OCI-LY1 (cell line): ENCODE results near the gene CALHM1.

ENCODE experiments used
- H2AFZ ChIP-seq: fragments of 200-600 bp; sonication (generic), shearing (Covaris generic); 2 replicates; pipeline ENCODE4 v1.6.0; 2014; ENCODE audit warnings: antibody characterized with exemption, mild to moderate bottlenecking, low read length
- H3F3A ChIP-seq: fragments of 200-600 bp; sonication (generic), shearing (Covaris generic); 2 replicates; pipeline ENCODE4 v1.6.0; 2014; ENCODE audit warnings: mild to moderate bottlenecking, antibody characterized with exemption, low read length, moderate library complexity; ENCODE audit not compliant: insufficient read depth
- H3K27ac ChIP-seq: fragments of 200-600 bp; sonication (generic); 2 replicates; pipeline ENCODE4 v1.5.1; 2014; ENCODE audit warnings: low read length, mixed run types, mild to moderate bottlenecking, low read depth; ENCODE audit not compliant: poor library complexity, severe bottlenecking
- H3K27me3 ChIP-seq: fragments of 200-600 bp; sonication (generic); 2 replicates; pipeline ENCODE4 v1.6.0; 2014; ENCODE audit warnings: antibody characterized with exemption, mild to moderate bottlenecking, low read length, moderate library complexity; ENCODE audit not compliant: insufficient read depth
- H3K36me3 ChIP-seq: fragments of 200-600 bp; sonication (generic); 2 replicates; pipeline ENCODE4 v1.6.1; 2014; ENCODE audit warnings: mild to moderate bottlenecking, antibody characterized with exemption, low read length, moderate library complexity, mixed read lengths; ENCODE audit not compliant: insufficient read depth
- H3K4me1 ChIP-seq: fragments of 200-600 bp; sonication (generic); 2 replicates; pipeline ENCODE4 v1.5.1; 2014; ENCODE audit warnings: mild to moderate bottlenecking, low read length, moderate library complexity; ENCODE audit not compliant: insufficient read depth, severe bottlenecking
- H3K4me2 ChIP-seq: fragments of 200-600 bp; sonication (generic), shearing (Covaris generic); 2 replicates; pipeline ENCODE4 v1.6.1; 2014; ENCODE audit warnings: low read length
- H3K4me3 ChIP-seq: fragments of 200-600 bp; sonication (generic); 2 replicates; pipeline ENCODE4 v1.5.1; 2014; ENCODE audit warnings: low read length, low read depth, mild to moderate bottlenecking, mixed read lengths; ENCODE audit not compliant: poor library complexity, severe bottlenecking
- H3K79me2 ChIP-seq: fragments of 200-600 bp; shearing (Covaris generic); 2 replicates; pipeline ENCODE4 v1.6.1; 2016; ENCODE audit warnings: mixed run types, low read length, mixed read lengths; ENCODE audit not compliant: insufficient read depth
- H3K9ac ChIP-seq: fragments of 200-600 bp; sonication (generic), shearing (Covaris generic); 2 replicates; pipeline ENCODE4 v1.6.1; 2014; ENCODE audit warnings: mild to moderate bottlenecking, low read length, mixed read lengths
- H3K9me2 ChIP-seq: fragments of 200-600 bp; sonication (generic), shearing (Covaris generic); 2 replicates; pipeline ENCODE4 v1.6.1; 2014; ENCODE audit warnings: low read depth, mild to moderate bottlenecking, low read length, mixed read lengths
- H3K9me3 ChIP-seq: fragments of 200-600 bp; shearing (Covaris generic); 2 replicates; pipeline ENCODE4 v1.6.1; 2014; ENCODE audit warnings: low read length, mixed read lengths
- H4K20me1 ChIP-seq: fragments of 200-600 bp; sonication (generic), shearing (Covaris generic); 2 replicates; pipeline ENCODE4 v1.6.0; 2016; ENCODE audit warnings: mild to moderate bottlenecking, low read length; ENCODE audit not compliant: insufficient read depth
- EZH2 ChIP-seq: fragments of 200-600 bp; sonication (generic), shearing (Covaris generic); IDR thresholded peaks from 2 replicates; pipeline ENCODE4 v1.8.0; 2017; ENCODE audit warnings: borderline replicate concordance, mixed run types, mild to moderate bottlenecking, antibody characterized with exemption, low read length, moderate library complexity, mixed read lengths
- TF ChIP-seq, protein P1 (sequence below): fragments of 200-600 bp; sonication (generic), shearing (Covaris generic); IDR thresholded peaks from 2 replicates; pipeline ENCODE4 v1.5.1; 2017; ENCODE audit warnings: mild to moderate bottlenecking, antibody characterized with exemption, low read length, moderate library complexity, mixed read lengths

The CALHM1 gene

DNA sequence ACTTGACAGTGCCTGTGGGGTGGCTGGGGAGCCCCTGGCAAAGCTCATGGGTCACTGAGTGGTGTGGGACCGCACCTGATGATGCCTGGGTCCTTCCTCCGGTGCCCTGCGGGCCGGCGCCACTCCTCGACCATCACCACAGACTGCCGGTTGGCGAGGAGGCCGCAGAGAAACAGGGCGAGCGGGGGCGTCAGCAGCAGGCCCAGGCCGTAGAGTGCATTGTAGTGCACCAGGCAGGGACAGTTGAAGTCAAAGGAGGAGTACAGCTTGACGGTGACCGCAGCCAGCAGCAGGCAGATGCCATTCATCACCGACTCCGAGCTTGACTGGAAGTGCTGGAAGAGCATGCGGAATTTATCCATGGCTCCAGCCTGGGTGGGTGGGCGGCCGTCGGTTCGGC, 20.0 kb upstream of the CALHM1 start:
- Histone ChIP-seq H3K4me1 (peaks cover 4% of the 10 kb centered on the region), H3K9me2 (no peaks in the 10 kb centered on the region), H3K27ac (no peak overlapping the region), H2AFZ (no peak overlapping the region), H3K4me3 (no peak overlapping the region), H3F3A (no peaks in the 10 kb centered on the region), H3K9ac (no peak overlapping the region), H3K79me2 (no peaks in the 10 kb centered on the region), H4K20me1 (no peaks in the 10 kb centered on the region), H3K9me3 (no peaks in the 10 kb centered on the region), H3K36me3 (no peaks in the 10 kb centered on the region), H3K4me2 (no peak overlapping the region), H3K27me3 (no peaks in the 10 kb centered on the region)
- TF ChIP-seq EZH2: no peak
- TF ChIP-seq, protein P1, sequence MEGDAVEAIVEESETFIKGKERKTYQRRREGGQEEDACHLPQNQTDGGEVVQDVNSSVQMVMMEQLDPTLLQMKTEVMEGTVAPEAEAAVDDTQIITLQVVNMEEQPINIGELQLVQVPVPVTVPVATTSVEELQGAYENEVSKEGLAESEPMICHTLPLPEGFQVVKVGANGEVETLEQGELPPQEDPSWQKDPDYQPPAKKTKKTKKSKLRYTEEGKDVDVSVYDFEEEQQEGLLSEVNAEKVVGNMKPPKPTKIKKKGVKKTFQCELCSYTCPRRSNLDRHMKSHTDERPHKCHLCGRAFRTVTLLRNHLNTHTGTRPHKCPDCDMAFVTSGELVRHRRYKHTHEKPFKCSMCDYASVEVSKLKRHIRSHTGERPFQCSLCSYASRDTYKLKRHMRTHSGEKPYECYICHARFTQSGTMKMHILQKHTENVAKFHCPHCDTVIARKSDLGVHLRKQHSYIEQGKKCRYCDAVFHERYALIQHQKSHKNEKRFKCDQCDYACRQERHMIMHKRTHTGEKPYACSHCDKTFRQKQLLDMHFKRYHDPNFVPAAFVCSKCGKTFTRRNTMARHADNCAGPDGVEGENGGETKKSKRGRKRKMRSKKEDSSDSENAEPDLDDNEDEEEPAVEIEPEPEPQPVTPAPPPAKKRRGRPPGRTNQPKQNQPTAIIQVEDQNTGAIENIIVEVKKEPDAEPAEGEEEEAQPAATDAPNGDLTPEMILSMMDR: no peak

DNA sequence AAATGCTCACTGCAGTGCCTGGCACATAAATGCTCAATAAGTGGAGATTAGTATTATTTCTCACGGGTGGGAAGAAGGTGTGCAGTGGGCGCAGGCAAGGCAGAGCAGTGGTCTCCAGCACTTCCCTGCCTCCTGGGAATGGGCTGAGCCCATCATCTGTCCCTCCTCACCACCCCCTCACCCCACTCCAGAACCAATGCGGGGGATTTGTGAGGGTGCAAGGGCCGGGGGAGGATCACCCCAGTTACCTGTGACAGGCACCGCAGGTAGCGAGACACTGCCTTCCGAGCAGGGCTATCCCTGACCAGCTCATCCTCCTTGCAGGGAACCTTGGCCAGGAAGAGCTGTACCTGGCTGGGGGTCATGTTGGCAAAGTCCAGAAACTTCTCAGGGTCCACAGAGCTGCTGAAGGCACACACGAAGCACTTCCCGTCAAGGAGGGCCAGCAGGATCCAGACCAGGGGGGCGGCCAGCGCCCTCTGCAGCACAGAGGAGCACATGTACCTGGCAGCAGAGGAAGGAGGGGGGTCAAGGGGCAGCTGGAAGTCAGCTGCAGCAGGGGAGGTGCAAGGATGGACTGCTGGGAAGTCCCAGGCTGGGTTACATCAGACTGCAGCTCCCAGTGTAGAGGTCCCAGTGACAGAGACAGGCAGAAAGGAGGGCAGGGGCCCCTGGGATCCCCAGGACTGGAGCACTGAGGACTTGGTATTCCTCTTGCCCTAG, 17.5 kb upstream of the CALHM1 start:
- Histone ChIP-seq H3K27ac (no peak overlapping the region), H3K79me2 (no peaks in the 10 kb centered on the region), H3K27me3 (no peaks in the 10 kb centered on the region), H2AFZ (no peak overlapping the region), H3K9me2 (no peaks in the 10 kb centered on the region), H4K20me1 (no peaks in the 10 kb centered on the region), H3K4me2 (no peak overlapping the region; the same call in 1 of the 2 replicates), H3F3A (no peaks in the 10 kb centered on the region), H3K4me3 (no peak overlapping the region), H3K36me3 (no peaks in the 10 kb centered on the region), H3K4me1 (peaks cover 21% of the 10 kb centered on the region), H3K9me3 (no peaks in the 10 kb centered on the region), H3K9ac (no peak overlapping the region)
- no peak for TF ChIP-seq EZH2
- TF ChIP-seq, protein P1: peak; percentile 68

DNA sequence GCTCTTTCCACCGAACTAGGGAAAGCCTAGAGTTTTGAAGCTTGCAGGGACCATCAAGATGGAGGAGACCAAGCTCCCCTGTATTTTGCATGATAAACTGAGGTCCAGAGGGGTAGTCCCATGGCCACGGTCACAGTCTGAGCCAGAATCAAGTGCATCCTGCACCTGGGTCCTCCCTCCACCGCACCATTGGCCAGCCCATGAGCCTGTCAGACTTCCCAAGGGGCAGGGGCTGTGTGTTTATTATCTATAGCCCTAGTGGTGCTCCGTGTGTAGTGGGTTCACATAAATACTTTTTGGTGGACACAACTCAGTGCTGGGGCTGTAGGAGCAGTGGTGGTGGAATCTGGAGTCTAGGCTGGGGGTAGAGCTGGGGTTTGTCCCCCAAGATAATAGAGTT, 16.7 kb upstream of the CALHM1 start:
- Histone ChIP-seq H3F3A (no peaks in the 10 kb centered on the region), H3K36me3 (no peaks in the 10 kb centered on the region), H3K27me3 (no peaks in the 10 kb centered on the region), H3K79me2 (no peaks in the 10 kb centered on the region), H3K9me2 (no peaks in the 10 kb centered on the region), H3K4me1 (peaks cover 29% of the 10 kb centered on the region), H2AFZ (no peak overlapping the region), H3K9ac (no peak overlapping the region), H3K9me3 (no peaks in the 10 kb centered on the region), H3K27ac (no peak overlapping the region), H3K4me2 (no peak overlapping the region), H4K20me1 (no peaks in the 10 kb centered on the region), H3K4me3 (no peak overlapping the region)
- TF ChIP-seq, protein P1: no peak
- TF ChIP-seq EZH2: no peak
